DMS153 (cell line): ENCODE results near the gene HOXA7.

Source experiments
- DNase-seq: peaks from one replicate; lab custom pipeline; 2025; lab: John Stamatoyannopoulos, UW

The HOXA7 gene

GRCh38 chr7:27147199-27148030, 9.1 kb downstream of the HOXA7 start, which contains the start of gene HOXA6:
HOXA6 (minus strand) TSS chr7:27147774; CDS start chr7:27147749, 25 bp downstream.
- peak; percentile 69 for DNase-seq

- no peak for DNase-seq
These were observed 9.8 kb downstream of the HOXA7 start for GRCh38 chr7:27146491-27147198.

- no peak for DNase-seq
These were observed 10.5 kb downstream of the HOXA7 start for GRCh38 chr7:27145914-27146412.

GRCh38 chr7:27145165-27145913, 11.1 kb downstream of the HOXA7 start:
- DNase-seq: no peak

GRCh38 chr7:27144781-27145164, 11.7 kb downstream of the HOXA7 start:
- no peak for DNase-seq

GRCh38 chr7:27143950-27144780, 12.3 kb downstream of the HOXA7 start:
- DNase-seq: no peak

- DNase-seq: no peak
These were observed 13.2 kb downstream of the HOXA7 start, which contains the start of gene HOXA5 for GRCh38 chr7:27143023-27143949. HOXA5 (minus strand) TSS chr7:27143681; CDS start chr7:27143607, 74 bp downstream.

- DNase-seq: no peak
These were observed 13.9 kb downstream of the HOXA7 start for GRCh38 chr7:27142580-27143022.

GRCh38 chr7:27141923-27142579, 14.4 kb downstream of the HOXA7 start:
- no peak for DNase-seq

- DNase-seq: no peak
These were observed 15.1 kb downstream of the HOXA7 start for GRCh38 chr7:27141137-27141922.

- DNase-seq: no peak
These were observed 16.2 kb downstream of the HOXA7 start for GRCh38 chr7:27140126-27140857.

- no peak for DNase-seq
These were observed 16.9 kb downstream of the HOXA7 start for GRCh38 chr7:27139334-27140125.

GRCh38 chr7:27138985-27139333, 17.5 kb downstream of the HOXA7 start:
- DNase-seq: no peak

GRCh38 chr7:27138472-27138871, 18.0 kb downstream of the HOXA7 start:
- DNase-seq: no peak

GRCh38 chr7:27137640-27138315, 18.7 kb downstream of the HOXA7 start:
- no peak for DNase-seq

GRCh38 chr7:27134392-27134791, 22.1 kb downstream of the HOXA7 start:
- no peak for DNase-seq
